HCT116 (cell line): ENCODE measurements around the gene GPC4. TPM values are rescaled to one million over a fixed set of nuclear protein-coding genes. Genes with fewer than 3 reads are reported as not detected.
A peak's percentile ranks its signal among the peaks of the same experiment; 100 is the strongest.

Experiments
- ATAC-seq: fragments of 200-7000 bp; cut with Tn5 transposase; 2 replicates; pipeline ENCODE4 v1.9.1; 2020; ENCODE audit warnings: mild to moderate bottlenecking, moderate library complexity
- BruUV-seq: library from RNA; stranded (reverse); fragments of 400-500 nt; replicated peaks from 2 replicates; lab custom pipeline; 2021; lab: Mats Ljungman, UMichigan
- CTCF ChIA-PET: fragments of 300-600 bp; sonication (Branson Sonifier 250); formaldehyde crosslinking; loops from one replicate; lab custom pipeline; 2021; ENCODE audit warnings: antibody characterized with exemption; lab: Charles Lee
- POLR2A ChIA-PET: fragments of 300-600, 350-600 bp; sonication (Branson Sonifier 250); formaldehyde crosslinking; loops from one replicate; lab custom pipeline; 2021; ENCODE audit warnings: antibody characterized with exemption; lab: Charles Lee
- RAD21 ChIA-PET, 2 experiments: fragments of 300-600 bp; sonication (Branson Sonifier 250); formaldehyde crosslinking; loops; one replicate each; lab custom pipeline; 2023; ENCODE audit warnings: low total read pairs in 2 of 2; ENCODE audit not compliant: uncharacterized antibody in 2 of 2, unreplicated experiment in 2 of 2, low non-redundant PET in 1 of 2; lab: Charles Lee
- DNase-seq: peaks from one replicate; pipeline ENCODE4 v3.0.0-alpha.2; 2010; ENCODE audit warnings: low read depth, low spot score
- H2AFZ ChIP-seq: fragments of 200-600 bp; shearing (Covaris generic), sonication (generic); 2 replicates; pipeline ENCODE4 v1.6.1; 2017; ENCODE audit warnings: low read depth, mixed run types, mixed read lengths, antibody characterized with exemption, low read length; ENCODE audit not compliant: poor library complexity, severe bottlenecking
- H3K27ac ChIP-seq: 2 replicates; pipeline ENCODE4 v1.5.1; 2012; ENCODE audit warnings: low read depth, low read length
- H3K27me3 ChIP-seq: fragments of 200-600 bp; sonication (generic); 2 replicates; pipeline ENCODE4 v1.6.1; 2016; ENCODE audit warnings: mixed run types, low read length, mixed read lengths; ENCODE audit not compliant: insufficient read depth
- H3K36me3 ChIP-seq, 2 experiments: fragments of 200-500 bp in 1 of 2; fragments of 200-600 bp in 1 of 2; sonication (Bioruptor generic) in 1 of 2; sonication (generic) in 1 of 2; 2 replicates each; pipeline versions ENCODE4 v1.5.1 to v1.6.1; 2014 to 2016; ENCODE audit warnings: low read length in 2 of 2, inconsistent platforms in 1 of 2, mixed read lengths in 1 of 2, mixed run types in 1 of 2; ENCODE audit not compliant: insufficient read depth in 2 of 2, control insufficient read depth in 1 of 2
- H3K4me1 ChIP-seq, 2 experiments: fragments of 200-600 bp in 1 of 2; sonication (generic) in 1 of 2; 2 replicates each; pipeline versions ENCODE4 v1.5.1 to v1.6.1; 2012 to 2017; ENCODE audit warnings: low read length in 2 of 2, inconsistent platforms in 1 of 2, mild to moderate bottlenecking in 1 of 2, mixed read lengths in 1 of 2, mixed run types in 1 of 2, moderate library complexity in 1 of 2; ENCODE audit not compliant: insufficient read depth in 2 of 2, control insufficient read depth in 1 of 2
- H3K4me2 ChIP-seq: fragments of 200-600 bp; sonication (generic); 2 replicates; pipeline ENCODE4 v1.6.1; 2017; ENCODE audit warnings: mixed run types, low read length, mixed read lengths
- H3K4me3 ChIP-seq, 2 experiments: fragments of 200-600 bp in 1 of 2; sonication (generic) in 1 of 2; replicated peaks in 1 of 2; 2 replicates each; pipeline ENCODE4 v1.5.1; 2011 to 2016; ENCODE audit warnings: low read length in 2 of 2, control low read depth in 1 of 2, low read depth in 1 of 2, mild to moderate bottlenecking in 1 of 2, mixed read lengths in 1 of 2, mixed run types in 1 of 2
- H3K79me2 ChIP-seq: fragments of 200-600 bp; sonication (generic); 2 replicates; pipeline ENCODE4 v1.6.1; 2017; ENCODE audit warnings: mild to moderate bottlenecking, mixed run types, low read length, moderate library complexity, mixed read lengths; ENCODE audit not compliant: insufficient read depth
- H3K9ac ChIP-seq: fragments of 200-600 bp; sonication (generic); 2 replicates; pipeline ENCODE4 v1.6.1; 2016; ENCODE audit warnings: low read length, mixed read lengths
- H3K9me2 ChIP-seq: fragments of 200-600 bp; sonication (generic), shearing (Covaris generic); 2 replicates; pipeline ENCODE4 v1.6.1; 2017; ENCODE audit warnings: mixed run types, mild to moderate bottlenecking, moderate library complexity; ENCODE audit not compliant: insufficient read depth
- H3K9me3 ChIP-seq, 2 experiments: fragments of 200-500 bp in 1 of 2; fragments of 200-600 bp in 1 of 2; sonication (Bioruptor generic) in 1 of 2; sonication (generic) in 1 of 2; 2 replicates each; pipeline ENCODE4 v1.6.1; 2014 to 2017; ENCODE audit warnings: low read length in 2 of 2, mixed read lengths in 2 of 2, inconsistent platforms in 1 of 2, low read depth in 1 of 2, mild to moderate bottlenecking in 1 of 2, mixed run types in 1 of 2, moderate library complexity in 1 of 2; ENCODE audit not compliant: control insufficient read depth in 1 of 2, insufficient read depth in 1 of 2
- H4K20me1 ChIP-seq: fragments of 200-600 bp; sonication (generic), shearing (Covaris generic); 2 replicates; pipeline ENCODE4 v1.6.1; 2017; ENCODE audit warnings: mixed run types, mild to moderate bottlenecking, moderate library complexity; ENCODE audit not compliant: insufficient read depth
- ATF3 ChIP-seq: IDR thresholded peaks from 2 replicates; pipeline ENCODE4 v1.6.1; 2012
- CTCF ChIP-seq, 3 experiments: fragments of 200-600 bp in 1 of 3; sonication (generic) in 1 of 3; IDR thresholded peaks in 2 of 3; conservative IDR thresholded peaks in 1 of 3; 2 replicates each; pipeline ENCODE4 v1.5.1; 2012 to 2017; ENCODE audit warnings: low read depth in 2 of 3, low read length in 2 of 3, antibody characterized with exemption in 1 of 3, borderline replicate concordance in 1 of 3, control low read depth in 1 of 3, mild to moderate bottlenecking in 1 of 3, mixed read lengths in 1 of 3, mixed run types in 1 of 3, moderate library complexity in 1 of 3; ENCODE audit not compliant: insufficient read depth in 1 of 3
- EGR1 ChIP-seq: IDR thresholded peaks from 2 replicates; pipeline ENCODE4 v1.6.1; 2012; ENCODE audit warnings: low read depth
- POLR2A ChIP-seq: IDR thresholded peaks from 2 replicates; pipeline ENCODE4 v1.7.0; 2011; ENCODE audit warnings: borderline replicate concordance; ENCODE audit not compliant: insufficient read depth, insufficient read length; ENCODE audit errors: extremely low read depth
- POLR2AphosphoS5 ChIP-seq: IDR thresholded peaks from 2 replicates; pipeline ENCODE4 v1.6.1; 2011; ENCODE audit warnings: mild to moderate bottlenecking, low read depth, low read length, moderate library complexity
- RAD21 ChIP-seq: IDR thresholded peaks from 2 replicates; pipeline ENCODE4 v1.6.1; 2012; ENCODE audit warnings: low read depth, mild to moderate bottlenecking
- SIN3A ChIP-seq: IDR thresholded peaks from 2 replicates; pipeline ENCODE4 v1.6.1; 2012; ENCODE audit warnings: low read depth
- TCF7L2 ChIP-seq: IDR thresholded peaks from 2 replicates; pipeline ENCODE4 v1.7.0; 2011; ENCODE audit warnings: borderline replicate concordance, inconsistent platforms; ENCODE audit not compliant: insufficient read depth, insufficient read length; ENCODE audit errors: extremely low read depth
- ZBTB33 ChIP-seq: IDR thresholded peaks from 2 replicates; pipeline ENCODE4 v1.6.1; 2011; ENCODE audit warnings: mild to moderate bottlenecking, low read length, moderate library complexity; ENCODE audit not compliant: insufficient replicate concordance; ENCODE audit errors: extremely low read depth
- ZFX ChIP-seq: fragments of 450-650 bp; IDR thresholded peaks from 2 replicates; pipeline ENCODE4 v1.6.1; 2017
- ZNF274 ChIP-seq: fragments of 200-500 bp; sonication (Bioruptor generic); IDR thresholded peaks from 2 replicates; pipeline ENCODE4 v1.6.1; 2014; ENCODE audit warnings: mild to moderate bottlenecking, low read depth, low read length, inconsistent platforms
- intact Hi-C: fragments of 100-400 bp; cut with micrococcal nuclease; formaldehyde crosslinking; loops from 2 replicates; pipeline ENCODE4 v1.10.0; 2022
- total RNA-seq: library from RNA; stranded (reverse); gene quantifications from one replicate; pipeline ENCODE4 v1.2.1, GENCODE V29; 2021; ENCODE audit not compliant: unreplicated experiment

Gene GPC4
- total RNA-seq, 1 experiment from 2014 or later, result 9.7 TPM

GRCh38 chrX:133337250-133337649 lies 78.0 kb downstream of the GPC4 start (continued):
- TF ChIP-seq ZBTB33, result no peak
- TF ChIP-seq SIN3A, result no peak
- no peak for TF ChIP-seq ZFX
- TF ChIP-seq POLR2AphosphoS5, result no peak
- TF ChIP-seq POLR2A, result no peak

- intact Hi-C loops, result loop anchor here (1.0 kb wide), 1 partner anchor 335 kb away; no protein-coding TSS in a partner anchor
- RAD21 ChIA-PET, result interaction anchor here in 1 of 2 experiments (0.9 kb wide), 1 partner anchor 335 kb away, joined by 3 read pairs; no protein-coding TSS in a partner anchor
- CTCF ChIA-PET, result interaction anchor here (0.8 to 3.3 kb wide), 2 partner anchors 8 to 335 kb away, joined by 3 to 29 read pairs; no protein-coding TSS in a partner anchor
- Histone ChIP-seq H3K4me1 (no peaks in the 10 kb centered on the region), H3K27me3 (no peaks in the 10 kb centered on the region), H3K79me2 (no peaks in the 10 kb centered on the region), H3K36me3 (no peaks in the 10 kb centered on the region), H3K9ac (no peak overlapping the region), H3K27ac (no peak overlapping the region), H3K9me2 (no peaks in the 10 kb centered on the region), H3K4me2 (no peak overlapping the region), H4K20me1 (no peaks in the 10 kb centered on the region), H3K4me3 (no peak overlapping the region), H2AFZ (no peak overlapping the region), H3K9me3 (no peaks in the 10 kb centered on the region)
- POLR2A ChIA-PET, result no interaction called here
- TF ChIP-seq ATF3, result no peak
- TF ChIP-seq TCF7L2, result no peak
- peak; percentile 50; the same call in 1 of the 2 replicates for TF ChIP-seq RAD21
- no peak for TF ChIP-seq EGR1
- TF ChIP-seq ZNF274, result no peak
- TF ChIP-seq CTCF (IDR thresholded peaks at IDR 0.05 in 2 of 3, conservative IDR thresholded peaks at IDR 0.05 in 1 of 3; ENCODE audit: borderline replicate concordance in 1 of 3, insufficient read depth in 1 of 3, low read depth in 2 of 3, low read length in 2 of 3), result peak; percentile 19 to 55 (median 49); a peak in 4 of 6 replicates
- ATAC-seq, result peak; percentile 62; the same call in 1 of the 2 replicates
- DNase-seq, result no peak
- no TSS peak for BruUV-seq
Measured at GRCh38 chrX:133335027-133335426, 80.3 kb downstream of the GPC4 start.
